Cerebellar cortex (tissue), 1 donor: ENCODE data around the gene WDR36.
A peak's percentile ranks its signal among the peaks of the same experiment; 100 is the strongest.
"Not testable (repeated sequence)": the region's sequence is repeated elsewhere in the genome, so short reads cannot be mapped to it uniquely, and the experiment has no call there.

Source experiments
- DNase-seq: peaks from one replicate; pipeline ENCODE4 v3.0.0-alpha.2; 2015; ENCODE audit warnings: low spot score

Gene WDR36

GRCh38 chr5:111138096-111138495 is 45.9 kb downstream of the WDR36 start:
- no peak for DNase-seq

DNA sequence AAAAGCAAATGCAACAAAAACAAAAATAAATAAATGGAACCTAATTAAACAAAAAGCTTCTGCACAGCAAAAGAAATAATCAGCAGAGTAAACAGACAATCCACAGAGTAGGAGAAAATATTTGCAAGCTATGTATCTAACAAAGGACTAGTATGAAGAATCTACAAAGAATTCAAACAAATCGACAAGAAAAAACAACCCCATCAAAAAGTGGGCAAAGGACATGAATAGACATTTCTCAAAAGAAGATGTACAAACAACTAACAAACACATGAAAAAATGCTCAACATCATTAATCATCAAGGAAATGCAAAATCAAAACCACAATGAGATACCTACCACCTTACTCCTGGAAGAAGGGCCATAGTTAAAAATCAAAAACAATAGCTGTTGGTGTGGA is 49.3 kb downstream of the WDR36 start:
- not testable (repeated sequence) for DNase-seq

DNA sequence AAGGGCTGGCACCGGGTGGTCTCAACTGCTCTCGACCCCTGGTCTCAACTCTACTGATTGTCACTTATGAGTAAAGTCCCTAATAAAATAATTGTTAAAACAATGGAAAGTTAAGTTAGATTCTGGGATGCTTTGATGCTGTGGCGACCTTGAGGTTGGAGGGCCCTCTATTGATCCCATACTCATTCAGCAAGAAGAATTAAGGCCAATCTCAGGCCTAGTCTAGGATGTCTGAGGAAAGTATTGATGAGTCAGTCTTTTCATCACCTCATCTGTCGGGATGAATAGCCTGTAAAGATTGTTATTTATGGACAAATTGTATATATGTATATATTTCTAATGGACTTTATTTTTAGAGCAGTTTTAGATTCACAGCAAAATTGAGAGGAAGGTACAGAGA is 50.8 kb downstream of the WDR36 start:
- DNase-seq, result no peak

DNA sequence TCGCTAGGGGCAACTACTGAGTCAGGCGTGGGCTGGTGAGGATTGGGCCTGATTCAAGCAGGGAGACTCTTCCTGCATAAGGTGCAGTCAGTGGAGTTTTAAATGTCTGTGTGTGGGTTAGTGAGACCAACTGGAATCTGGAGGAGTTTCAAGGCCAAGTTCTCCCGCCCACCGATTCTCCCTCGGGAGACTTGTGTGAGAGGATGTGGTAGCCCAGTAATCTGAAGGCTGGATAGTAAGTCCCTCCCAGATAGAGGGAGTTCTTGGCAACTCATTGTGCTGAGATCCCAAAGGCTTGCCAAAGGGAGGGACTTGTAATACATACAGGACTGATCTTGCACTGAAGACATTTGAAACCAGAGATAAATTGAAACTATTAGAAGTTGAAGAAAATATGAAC is 51.8 kb downstream of the WDR36 start:
- no peak for DNase-seq

- no peak for DNase-seq
Measured at GRCh38 chr5:111144352-111144930, 52.3 kb downstream of the WDR36 start.

- no peak for DNase-seq
Measured at GRCh38 chr5:111146053-111146452, 53.9 kb downstream of the WDR36 start.

- DNase-seq, result no peak
Measured at GRCh38 chr5:111147502-111147901, 55.4 kb downstream of the WDR36 start.

- no peak for DNase-seq
Measured at GRCh38 chr5:111151998-111152397, 59.9 kb downstream of the WDR36 start.

DNA sequence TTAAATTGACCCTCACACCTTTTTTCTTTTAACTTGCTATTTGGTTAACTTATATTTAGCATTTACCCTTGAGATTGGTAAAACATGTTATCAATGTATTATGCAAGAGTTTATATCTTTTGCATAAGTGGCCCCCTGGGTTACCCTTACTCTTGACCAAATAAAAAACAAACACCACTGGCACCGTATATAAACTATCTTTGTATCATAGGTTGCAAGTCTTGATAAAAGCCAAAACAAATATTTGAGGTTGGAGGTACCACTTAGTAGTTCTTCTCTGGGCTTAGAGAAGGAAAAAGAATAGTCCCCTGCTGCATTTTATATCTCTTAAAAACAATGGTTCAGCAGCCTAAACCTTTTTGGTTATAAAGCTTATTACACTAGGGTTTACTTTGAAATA is 61.3 kb downstream of the WDR36 start:
- DNase-seq, result no peak

- DNase-seq, result no peak
Measured at GRCh38 chr5:111153945-111154344, 61.8 kb downstream of the WDR36 start.

DNA sequence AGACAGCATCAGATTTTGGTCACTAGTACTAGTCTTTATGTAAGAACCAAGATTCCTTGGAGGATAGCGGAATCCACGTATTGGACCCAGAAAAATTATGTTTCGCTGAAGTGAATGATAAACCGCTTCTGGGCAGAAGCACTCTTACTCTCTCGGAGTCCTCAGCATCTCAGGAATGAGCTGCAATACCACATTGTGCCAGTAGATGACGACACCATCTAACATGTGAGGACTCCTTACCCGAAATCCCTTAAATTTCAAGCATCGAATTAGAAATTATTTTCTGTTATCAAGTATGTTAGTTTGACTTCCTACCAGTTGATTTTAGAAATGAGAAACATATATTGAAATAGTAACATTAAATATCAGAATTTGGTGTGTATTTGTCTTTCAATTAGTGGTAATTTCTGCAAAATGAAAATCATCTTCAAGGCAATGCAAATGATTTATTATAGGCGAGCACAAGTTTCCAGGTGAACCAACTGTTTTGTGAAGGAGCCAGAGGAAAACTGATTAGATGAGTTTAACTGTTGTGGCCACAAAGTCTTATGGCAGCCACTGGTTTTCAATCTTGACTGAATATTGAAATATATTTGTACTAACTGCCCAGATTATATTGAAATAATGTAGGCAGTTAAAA is 66.1 kb downstream of the WDR36 start:
- DNase-seq, result peak; percentile 93

DNA sequence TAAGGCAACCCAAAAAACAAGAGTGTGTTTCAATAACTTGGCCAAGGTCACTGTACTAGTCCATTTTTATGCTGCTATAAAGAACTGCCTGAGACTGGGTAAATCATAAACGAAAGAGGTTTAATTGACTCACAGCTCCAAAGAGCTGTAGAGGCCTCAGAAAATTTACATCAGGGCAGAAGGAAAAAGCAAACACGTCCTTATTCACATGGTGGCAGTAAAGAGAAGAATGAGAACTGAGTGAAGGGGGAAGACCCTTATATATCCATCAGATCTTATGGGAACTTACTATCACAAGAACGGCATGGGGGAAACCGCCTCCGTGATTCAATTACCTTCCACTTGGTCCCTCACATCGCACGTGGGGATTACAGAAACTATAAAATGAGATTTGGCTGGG is 67.7 kb downstream of the WDR36 start:
- DNase-seq, result peak; percentile 22

DNA sequence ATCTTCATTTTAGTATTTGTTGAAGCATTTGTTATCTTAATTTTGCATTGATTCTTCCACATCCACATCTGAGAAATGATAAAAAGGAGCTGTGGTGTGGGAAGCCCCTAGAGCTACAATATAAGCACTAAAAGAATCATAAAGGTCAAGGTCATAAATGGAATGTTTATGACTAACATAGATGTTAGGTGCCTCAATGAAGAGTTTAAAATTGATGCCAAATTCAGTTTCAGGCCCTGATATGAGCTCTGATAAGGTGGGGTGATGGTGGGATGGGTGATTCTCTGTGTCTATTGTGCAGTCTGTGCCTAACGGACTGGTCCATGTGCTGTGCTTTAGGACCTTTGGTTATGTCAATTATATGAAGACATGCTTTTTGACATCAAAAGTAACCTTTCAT is 70.9 kb downstream of the WDR36 start:
- DNase-seq, result no peak

- no peak for DNase-seq
Measured at GRCh38 chr5:111165058-111165457, 72.9 kb downstream of the WDR36 start.

DNA sequence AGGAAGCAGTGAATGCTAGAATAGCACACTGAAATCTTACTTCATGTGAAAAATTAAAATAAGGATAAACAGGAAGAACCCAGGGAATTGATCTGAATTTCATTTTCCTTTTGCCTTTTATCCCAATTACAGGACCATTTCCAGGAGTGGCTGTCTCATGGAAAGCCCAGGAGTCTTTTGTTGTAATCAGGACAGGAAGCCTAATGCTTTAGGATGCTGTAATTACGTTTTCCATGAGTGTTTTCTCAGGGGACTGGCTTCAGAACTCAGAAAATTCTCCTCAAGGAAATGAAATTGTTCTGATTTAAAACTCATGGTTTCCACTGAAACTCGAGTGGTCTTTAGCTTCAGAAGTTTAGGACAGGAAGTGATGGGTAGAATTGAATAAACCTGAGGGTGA is 75.4 kb downstream of the WDR36 start:
- no peak for DNase-seq

DNA sequence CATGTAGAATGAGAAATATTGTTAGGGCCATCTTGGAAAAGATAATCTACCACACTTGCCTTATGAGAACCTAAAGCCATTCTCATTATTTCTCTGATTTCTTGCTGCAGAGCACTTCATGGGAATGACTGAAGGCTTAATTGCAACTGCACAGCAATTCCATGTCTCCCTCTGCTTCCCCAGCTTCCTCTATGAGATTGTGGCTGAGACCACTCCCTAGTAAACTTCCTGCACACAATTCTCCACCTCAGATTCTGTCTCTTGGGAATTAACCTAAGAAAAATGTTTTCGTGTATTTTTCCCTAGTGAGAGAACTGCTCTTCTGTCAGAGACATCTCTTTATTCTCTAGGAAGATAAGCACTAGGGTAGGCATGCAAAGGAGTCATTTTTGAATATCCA is 76.5 kb downstream of the WDR36 start:
- no peak for DNase-seq

DNA sequence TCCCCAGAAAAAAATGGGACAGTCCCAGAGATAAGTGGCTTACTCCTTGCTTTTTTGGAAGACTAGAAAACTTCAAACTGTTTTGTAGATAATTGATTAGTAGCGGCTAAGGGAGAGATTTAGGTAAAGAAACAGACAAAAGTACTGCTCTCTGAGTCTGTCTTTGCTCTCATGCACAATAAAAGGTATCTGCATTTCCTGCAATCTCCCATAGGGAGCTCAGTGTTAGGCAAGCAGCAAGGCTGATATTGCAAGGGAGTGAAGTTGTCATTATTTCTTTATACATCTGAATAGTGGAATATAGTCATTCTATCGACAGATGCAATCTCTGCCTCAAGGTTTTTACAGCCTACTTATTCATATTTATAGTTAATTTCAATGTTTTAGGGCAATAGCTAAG is 77.1 kb downstream of the WDR36 start:
- no peak for DNase-seq

DNA sequence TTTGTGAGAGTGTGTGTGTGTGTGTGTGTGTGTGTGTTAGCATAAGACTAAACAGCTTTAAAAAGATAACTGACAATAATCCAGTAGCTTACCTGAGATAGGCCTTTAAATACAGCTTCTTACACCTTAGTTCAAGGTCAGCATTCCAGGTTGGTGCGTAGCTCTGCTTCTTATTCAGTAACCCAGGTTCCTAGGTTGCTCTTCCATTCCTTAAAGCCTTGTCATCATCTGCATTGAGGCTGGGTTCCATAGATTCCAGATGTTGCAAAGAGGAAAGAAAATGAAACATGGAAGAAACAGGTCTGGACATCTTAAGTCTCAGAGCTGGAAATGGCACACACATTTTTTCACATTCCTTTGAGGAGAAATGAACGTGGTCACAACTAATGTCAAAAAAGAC is 78.1 kb downstream of the WDR36 start:
- no peak for DNase-seq

DNA sequence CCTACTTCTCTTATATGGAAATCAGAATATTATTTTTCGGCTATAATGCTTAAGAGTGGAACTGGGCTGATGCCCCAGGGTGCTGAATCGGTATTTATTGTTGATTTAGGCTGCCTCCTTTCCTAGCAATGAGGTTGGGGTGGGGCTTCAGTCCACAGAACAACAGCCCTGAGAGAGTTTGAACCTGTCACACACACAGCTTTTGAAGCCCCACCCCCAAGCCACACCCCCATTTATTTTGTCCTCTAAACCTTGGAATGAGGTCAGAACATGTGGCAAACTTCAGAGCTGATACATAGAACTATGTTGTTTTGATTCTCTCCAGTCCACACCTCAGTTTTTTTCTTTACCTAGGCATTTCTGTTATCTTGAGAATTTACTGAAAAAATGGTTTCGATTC is 80.4 kb downstream of the WDR36 start:
- no peak for DNase-seq

- no peak for DNase-seq
Measured at GRCh38 chr5:111173476-111173875, 81.3 kb downstream of the WDR36 start.
